ENCODE data around the gene STXBP5. TPM values are rescaled to one million over a fixed set of nuclear protein-coding genes. Genes with fewer than 3 reads are reported as not detected.

The STXBP5 gene
- total RNA-seq, 4 donors from 2014 or later, result 20.8 to 34.4 (median 23.1) TPM

GRCh38 chr6:147255948-147256674 lies 51.9 kb downstream of the STXBP5 start:
- no peak for TF ChIP-seq EP300 (IDR thresholded peaks at IDR 0.05)
- no peak for ATAC-seq
- Histone ChIP-seq H3K4me1 (no peaks in the 10 kb centered on the region), H3K36me3 (peaks cover 0 to 14% of the 10 kb centered on the region in 2 donors), H3K4me3 (no peak overlapping the region), H3K27me3 (no peaks in the 10 kb centered on the region), H3K9me3 (no peaks in the 10 kb centered on the region), H3K27ac (no peak overlapping the region)
- 82 to 94% methylated on average over 3 of the region's 3 CpGs for WGBS, 2 donors (ENCODE audit: low coverage in 1 of 2)

GRCh38 chr6:147257760-147258159 lies 53.5 kb downstream of the STXBP5 start:
- Histone ChIP-seq H3K36me3 (no peaks in the 10 kb centered on the region), H3K27me3 (no peaks in the 10 kb centered on the region), H3K9me3 (no peaks in the 10 kb centered on the region), H3K4me3 (no peak overlapping the region), H3K27ac (no peak overlapping the region), H3K4me1 (no peaks in the 10 kb centered on the region)
- 83 to 95% methylated on average over 3 to 4 of the region's 5 CpGs for WGBS, 2 donors (ENCODE audit: low coverage in 1 of 2)
- no peak for ATAC-seq
- no peak for TF ChIP-seq POLR2AphosphoS5 (IDR thresholded peaks at IDR 0.05)
- TF ChIP-seq POLR2A (IDR thresholded peaks at IDR 0.05), result no peak
- TF ChIP-seq EP300 (IDR thresholded peaks at IDR 0.05), result no peak
- TF ChIP-seq CTCF (IDR thresholded peaks at IDR 0.05), result no peak

GRCh38 chr6:147260091-147260490 lies 55.9 kb downstream of the STXBP5 start:
- Histone ChIP-seq H3K9me3 (no peaks in the 10 kb centered on the region), H3K36me3 (no peaks in the 10 kb centered on the region), H3K4me3 (no peak overlapping the region), H3K27ac (no peak overlapping the region), H3K27me3 (no peaks in the 10 kb centered on the region), H3K4me1 (no peaks in the 10 kb centered on the region)
- TF ChIP-seq POLR2A (IDR thresholded peaks at IDR 0.05) (no peak), EP300 (IDR thresholded peaks at IDR 0.05) (no peak), CTCF (IDR thresholded peaks at IDR 0.05) (no peak), POLR2AphosphoS5 (IDR thresholded peaks at IDR 0.05) (no peak)
- no peak for ATAC-seq
- 88 to 96% methylated on average over 2 of the region's 2 CpGs for WGBS, 2 donors (ENCODE audit: low coverage in 1 of 2)

- H3K9me3 ChIP-seq, result no peaks in the 10 kb centered on the region
- no peaks in the 10 kb centered on the region for H3K4me1 ChIP-seq
- TF ChIP-seq CTCF (IDR thresholded peaks at IDR 0.05) (no peak), EP300 (IDR thresholded peaks at IDR 0.05) (no peak), POLR2AphosphoS5 (IDR thresholded peaks at IDR 0.05) (no peak), POLR2A (IDR thresholded peaks at IDR 0.05) (no peak)
- WGBS, 2 donors (ENCODE audit: low coverage in 1 of 2), result 31 to 56% methylated on average over 1 of the region's 1 CpG
- H3K36me3 ChIP-seq, result peaks cover 0 to 18% of the 10 kb centered on the region in 2 donors
- no peak for ATAC-seq
- no peaks in the 10 kb centered on the region for H3K27me3 ChIP-seq
- no peak overlapping the region for H3K27ac ChIP-seq
- no peak overlapping the region for H3K4me3 ChIP-seq
These were observed 58.7 kb downstream of the STXBP5 start for GRCh38 chr6:147262946-147263345.

- TF ChIP-seq EP300 (IDR thresholded peaks at IDR 0.05), result no peak
- no peak for TF ChIP-seq POLR2AphosphoS5 (IDR thresholded peaks at IDR 0.05)
- TF ChIP-seq CTCF (IDR thresholded peaks at IDR 0.05), result no peak
- no peak for TF ChIP-seq POLR2A (IDR thresholded peaks at IDR 0.05)
- Histone ChIP-seq H3K4me3 (no peak overlapping the region), H3K9me3 (no peaks in the 10 kb centered on the region), H3K36me3 (peaks cover 0 to 28% of the 10 kb centered on the region in 2 donors), H3K4me1 (no peaks in the 10 kb centered on the region), H3K27ac (no peak overlapping the region), H3K27me3 (no peaks in the 10 kb centered on the region)
- ATAC-seq, result no peak
- 90 to 94% methylated on average over 3 of the region's 3 CpGs for WGBS, 2 donors (ENCODE audit: low coverage in 1 of 2)
These were observed 62.6 kb downstream of the STXBP5 start for GRCh38 chr6:147266821-147267220.
